GM12872 (cell line): ENCODE data around the gene ZNF19.

Experiments
- TF ChIP-seq, protein P1 (sequence below): IDR thresholded peaks from 3 replicates; pipeline ENCODE4 v1.5.1; 2011; ENCODE audit warnings: low read depth, mild to moderate bottlenecking, low read length, moderate library complexity; ENCODE audit not compliant: insufficient read depth

The ZNF19 gene

DNA sequence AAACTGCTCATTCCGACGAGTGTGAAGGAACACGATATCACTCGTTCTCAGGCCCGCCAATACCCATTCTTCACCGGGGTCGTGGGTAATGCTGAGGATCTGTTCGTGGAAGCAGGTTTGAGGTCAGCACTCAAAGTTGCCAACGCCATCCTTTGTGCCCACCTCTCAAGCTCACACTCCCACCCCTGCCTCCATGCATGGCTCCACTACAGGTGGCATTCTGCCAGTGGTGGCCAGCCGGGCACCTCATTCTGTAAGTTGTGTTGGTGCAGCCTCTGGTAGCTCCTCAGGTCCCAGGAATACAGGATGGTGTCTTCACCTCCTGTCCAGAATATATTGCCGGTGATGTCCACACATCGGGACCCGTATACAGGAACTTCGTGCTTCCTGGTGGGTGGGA, 57.9 kb downstream of the ZNF19 start:
- TF ChIP-seq, protein P1, sequence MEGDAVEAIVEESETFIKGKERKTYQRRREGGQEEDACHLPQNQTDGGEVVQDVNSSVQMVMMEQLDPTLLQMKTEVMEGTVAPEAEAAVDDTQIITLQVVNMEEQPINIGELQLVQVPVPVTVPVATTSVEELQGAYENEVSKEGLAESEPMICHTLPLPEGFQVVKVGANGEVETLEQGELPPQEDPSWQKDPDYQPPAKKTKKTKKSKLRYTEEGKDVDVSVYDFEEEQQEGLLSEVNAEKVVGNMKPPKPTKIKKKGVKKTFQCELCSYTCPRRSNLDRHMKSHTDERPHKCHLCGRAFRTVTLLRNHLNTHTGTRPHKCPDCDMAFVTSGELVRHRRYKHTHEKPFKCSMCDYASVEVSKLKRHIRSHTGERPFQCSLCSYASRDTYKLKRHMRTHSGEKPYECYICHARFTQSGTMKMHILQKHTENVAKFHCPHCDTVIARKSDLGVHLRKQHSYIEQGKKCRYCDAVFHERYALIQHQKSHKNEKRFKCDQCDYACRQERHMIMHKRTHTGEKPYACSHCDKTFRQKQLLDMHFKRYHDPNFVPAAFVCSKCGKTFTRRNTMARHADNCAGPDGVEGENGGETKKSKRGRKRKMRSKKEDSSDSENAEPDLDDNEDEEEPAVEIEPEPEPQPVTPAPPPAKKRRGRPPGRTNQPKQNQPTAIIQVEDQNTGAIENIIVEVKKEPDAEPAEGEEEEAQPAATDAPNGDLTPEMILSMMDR, result no peak

GRCh38 chr16:71430744-71431143, 58.4 kb downstream of the ZNF19 start:
- TF ChIP-seq, protein P1, result no peak

DNA sequence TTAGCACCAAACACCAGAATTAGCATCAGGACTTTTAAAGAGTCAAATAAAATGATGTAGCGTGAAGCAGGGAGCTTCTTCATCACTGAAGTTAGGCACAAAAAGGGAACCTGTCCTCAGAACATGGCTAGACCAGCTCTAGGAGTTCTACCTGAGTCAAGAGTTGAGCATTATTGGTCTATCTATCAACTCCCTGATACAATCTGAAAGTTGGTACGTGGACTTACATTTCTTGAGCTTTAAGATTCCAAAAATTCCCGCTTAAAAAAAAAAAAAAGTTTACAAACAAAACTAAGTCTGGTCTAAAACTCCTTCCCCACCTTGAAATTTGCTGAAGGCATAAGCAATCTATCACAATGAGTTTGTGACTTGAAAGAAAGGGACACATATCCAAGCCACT, 59.5 kb downstream of the ZNF19 start:
- TF ChIP-seq, protein P1, result no peak

GRCh38 chr16:71428883-71429282, 60.2 kb downstream of the ZNF19 start:
- TF ChIP-seq, protein P1, result no peak

DNA sequence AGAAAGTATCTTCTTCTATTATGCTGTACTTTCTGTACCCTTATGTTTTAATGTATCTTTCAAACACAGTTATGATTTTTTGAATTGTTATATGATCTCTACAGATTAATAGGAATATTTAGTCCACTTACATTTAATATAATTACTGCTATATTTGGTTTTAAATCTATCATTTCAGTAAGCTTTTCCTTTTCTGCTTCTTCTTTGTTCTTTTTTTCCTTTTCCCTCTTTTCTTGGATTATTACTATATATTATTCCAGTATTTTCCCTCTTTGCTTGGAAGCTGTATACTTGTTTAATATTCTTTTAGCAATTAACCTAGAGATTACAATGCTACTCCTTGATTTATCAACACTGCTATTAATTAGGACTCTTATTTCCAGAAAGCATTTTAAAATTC, 60.7 kb downstream of the ZNF19 start:
- TF ChIP-seq, protein P1, result no peak

- TF ChIP-seq, protein P1, result no peak
Measured at GRCh38 chr16:71426880-71427615, 62.1 kb downstream of the ZNF19 start.

DNA sequence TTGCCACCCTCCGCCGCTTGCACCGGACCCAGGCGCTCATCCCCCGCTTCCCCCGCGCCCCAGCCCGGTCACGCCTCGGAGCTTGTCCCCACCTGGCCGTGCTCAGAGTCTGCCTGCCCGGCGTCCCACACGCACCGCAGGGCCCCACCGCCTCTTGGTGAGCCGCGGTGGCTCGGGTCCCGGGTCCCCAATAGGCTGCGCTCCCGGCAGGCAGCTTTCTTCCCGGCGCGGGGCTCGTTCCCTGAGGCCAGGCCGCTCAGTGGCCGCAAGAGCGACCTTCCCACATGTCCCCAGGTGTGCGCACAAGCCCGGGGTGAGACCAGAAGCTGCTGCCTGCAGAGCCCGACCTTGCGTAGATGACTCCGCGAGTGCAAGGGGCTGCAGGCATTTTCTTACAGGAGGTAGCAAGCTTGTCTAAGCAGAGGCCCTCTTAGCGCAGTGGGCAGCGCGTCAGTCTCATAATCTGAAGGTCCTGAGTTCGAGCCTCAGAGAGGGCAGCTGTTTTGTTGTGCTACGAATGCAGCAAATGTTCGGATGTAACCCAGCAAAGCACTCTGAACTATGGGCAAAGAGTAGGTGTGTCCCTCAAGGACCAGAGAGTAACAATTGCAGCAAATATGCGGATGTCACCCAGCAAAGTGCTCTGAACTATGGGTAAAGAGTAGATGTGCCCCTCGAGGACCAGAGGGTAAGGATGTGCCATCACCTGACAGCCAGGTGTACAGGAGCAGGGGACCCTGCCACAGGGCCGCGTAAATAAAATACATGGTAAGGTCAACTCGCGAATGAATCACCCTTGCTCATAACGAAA, 62.9 kb downstream of the ZNF19 start:
- TF ChIP-seq, protein P1, result no peak
